B cell (primary cell): ENCODE measurements around the gene FBXO30. TPM values are rescaled to one million over a fixed set of nuclear protein-coding genes. Genes with fewer than 3 reads are reported as not detected.

Source experiments
- ATAC-seq: fragments of 200-7000 bp; cut with Tn5 transposase; one replicate; pipeline ENCODE4 v1.10.0; 2021; ENCODE audit warnings: low read depth, mild to moderate bottlenecking, moderate number of reproducible peaks, moderate library complexity
- CTCF ChIA-PET: fragments of 350-600 bp; sonication (Branson Sonifier 250); formaldehyde crosslinking; loops from one replicate; lab custom pipeline; 2021; ENCODE audit warnings: antibody characterized with exemption, inconsistent platforms; lab: Charles Lee
- POLR2A ChIA-PET: fragments of 350-600 bp; sonication (Branson Sonifier 250); formaldehyde crosslinking; loops from one replicate; lab custom pipeline; 2021; ENCODE audit warnings: antibody characterized with exemption; lab: Charles Lee
- DNase-seq: peaks from one replicate; pipeline ENCODE4 v3.0.0; 2013
- H2AFZ ChIP-seq: 2 replicates; pipeline ENCODE4 v1.6.1; 2012; ENCODE audit warnings: mild to moderate bottlenecking, low read depth, low read length; ENCODE audit not compliant: insufficient read depth, poor library complexity, severe bottlenecking
- H3K27ac ChIP-seq, 2 donors: 1 replicate in 1 of 2; 2 replicates in 1 of 2; pipeline ENCODE4 v1.5.1; 2012 to 2013; ENCODE audit warnings: low read length in 2 of 2, mild to moderate bottlenecking in 2 of 2, moderate library complexity in 1 of 2
- H3K27me3 ChIP-seq, 4 experiments: fragments of 200-600 bp in 1 of 4; sonication (generic) in 1 of 4; replicated peaks in 1 of 4; 1 replicate in 2 of 4; 2 replicates in 2 of 4; pipeline versions ENCODE4 v1.6.1 to v1.7.0; 2013 to 2016; ENCODE audit warnings: low read length in 3 of 4, mild to moderate bottlenecking in 2 of 4, mixed read lengths in 1 of 4, moderate library complexity in 1 of 4; ENCODE audit not compliant: insufficient read depth in 4 of 4, control insufficient read depth in 3 of 4; ENCODE audit errors: control extremely low read depth in 1 of 4
- H3K36me3 ChIP-seq, 2 experiments: replicated peaks in 1 of 2; 1 replicate in 1 of 2; 2 replicates in 1 of 2; pipeline versions ENCODE4 v1.6.1 to v1.7.1; 2013; ENCODE audit warnings: low read length in 1 of 2; ENCODE audit not compliant: insufficient read depth in 2 of 2, control insufficient read depth in 1 of 2; ENCODE audit errors: control extremely low read depth in 1 of 2, extremely low read depth in 1 of 2
- H3K4me1 ChIP-seq, 2 donors: fragments of 200-600 bp in 1 of 2; sonication (generic) in 1 of 2; 1 replicate in 1 of 2; 2 replicates in 1 of 2; pipeline versions ENCODE4 v1.5.1 to v1.6.1; 2013 to 2017; ENCODE audit warnings: low read length in 2 of 2; ENCODE audit not compliant: control insufficient read depth in 2 of 2, insufficient read depth in 2 of 2
- H3K4me2 ChIP-seq: replicated peaks from 2 replicates; pipeline ENCODE3; 2012; ENCODE audit warnings: mild to moderate bottlenecking, low read depth, low read length; ENCODE audit not compliant: poor library complexity, severe bottlenecking
- H3K4me3 ChIP-seq, 5 experiments: fragments of 200-600 bp in 1 of 5; sonication (generic) in 1 of 5; 1 replicate in 3 of 5; 2 replicates in 2 of 5; pipeline versions ENCODE4 v1.5.1 to v1.7.0; 2011 to 2016; ENCODE audit warnings: low read length in 4 of 5, mild to moderate bottlenecking in 4 of 5, low read depth in 2 of 5, control low read depth in 1 of 5, moderate library complexity in 1 of 5; ENCODE audit not compliant: insufficient read depth in 1 of 5; ENCODE audit errors: control extremely low read depth in 1 of 5, extremely low read depth in 1 of 5
- H3K79me2 ChIP-seq: fragments of 200-600 bp; sonication (generic); one replicate; pipeline ENCODE4 v1.6.0; 2016; ENCODE audit warnings: low read length; ENCODE audit not compliant: control insufficient read depth, insufficient read depth
- H3K9ac ChIP-seq: fragments of 200-600 bp; sonication (generic); 2 replicates; pipeline ENCODE4 v1.6.1; 2017; ENCODE audit warnings: mild to moderate bottlenecking, low read length, moderate library complexity
- H3K9me3 ChIP-seq, 3 donors: one replicate each; pipeline versions ENCODE4 v1.6.1 to v1.7.1; 2013; ENCODE audit warnings: low read length in 2 of 3; ENCODE audit not compliant: control insufficient read depth in 2 of 3, insufficient read depth in 1 of 3; ENCODE audit errors: control extremely low read depth in 1 of 3
- H4K20me1 ChIP-seq: 2 replicates; pipeline ENCODE4 v1.6.0; 2012; ENCODE audit warnings: mild to moderate bottlenecking, low read length; ENCODE audit not compliant: insufficient read depth, control insufficient read depth, poor library complexity, severe bottlenecking
- H3K27ac Mint-ChIP-seq: one replicate; pipeline ENCODE4 v1.8.0; 2021; ENCODE audit warnings: mixed read lengths
- H3K27me3 Mint-ChIP-seq: one replicate; pipeline ENCODE4 v1.8.0; 2021; ENCODE audit warnings: mixed read lengths
- H3K4me1 Mint-ChIP-seq: one replicate; pipeline ENCODE4 v1.8.0; 2021; ENCODE audit warnings: mixed read lengths
- H3K4me3 Mint-ChIP-seq: one replicate; pipeline ENCODE4 v1.8.0; 2021; ENCODE audit warnings: mixed read lengths
- H3K9me3 Mint-ChIP-seq: one replicate; pipeline ENCODE4 v1.8.0; 2022; ENCODE audit warnings: mixed read lengths; ENCODE audit not compliant: insufficient read depth
- CTCF ChIP-seq: fragments of 200-600 bp; IDR thresholded peaks from one replicate; pipeline ENCODE4 v1.8.0; 2022; ENCODE audit warnings: antibody characterized with exemption, mild to moderate bottlenecking
- EZH2 ChIP-seq: IDR thresholded peaks from 2 replicates; pipeline ENCODE4 v1.6.1; 2012; ENCODE audit warnings: borderline replicate concordance, low read depth, mild to moderate bottlenecking, moderate library complexity, low read length; ENCODE audit not compliant: insufficient read depth, poor library complexity, severe bottlenecking
- WGBS: methylation state at CpG from one replicate; pipeline ENCODE4 v1.1.5; 2013; ENCODE audit warnings: missing lambda C conversion rate; ENCODE audit not compliant: insufficient coverage; 5-methylcytosine and 5-hydroxymethylcytosine counted together
- intact Hi-C: fragments of 100-400 bp; cut with micrococcal nuclease; formaldehyde crosslinking; loops from one replicate; pipeline ENCODE4 v1.10.0; 2022
- polyA plus RNA-seq: library from polyadenylated mRNA; depleted of rRNA; stranded (reverse); fragments of >200 nt; gene quantifications from 2 replicates; pipeline ENCODE4 v1.2.3, GENCODE V29; 2012
- total RNA-seq, 2 donors: library from RNA; stranded (reverse); fragments of 120-200 nt in 1 of 2; gene quantifications; 1 replicate in 1 of 2; 2 replicates in 1 of 2; pipeline versions ENCODE4 v1.2.3 to v1.2.4, GENCODE V29; 2013 to 2022

Gene FBXO30
- total and polyA plus RNA-seq, 2 donors (not counting 1 experiment from before 2014, with no cell fraction given), result 0.85 to 9.7 TPM

- Histone ChIP-seq H4K20me1 (peaks cover 8% of the 10 kb centered on the region), H3K79me2 (peaks cover 34% of the 10 kb centered on the region), H3K9me3 (no peaks in the 10 kb centered on the region), H3K4me3 (peak overlapping the region; percentile 60 to 91 (median 85)), H3K4me1 (peaks cover 25 to 32% of the 10 kb centered on the region in 2 donors), H3K9ac (peak overlapping the region; percentile 77), H2AFZ (peak overlapping the region; percentile 94), H3K27ac (peak overlapping the region; percentile 76 to 89), H3K36me3 (peaks cover 0 to 2% of the 10 kb centered on the region in 2 experiments), H3K4me2 (peak overlapping the region; percentile 89), H3K27me3 (no peaks in the 10 kb centered on the region)
- ChIA-PET POLR2A (interaction anchor here (2.4 to 3.2 kb wide), 2 partner anchors 80 to 149 kb away, joined by 13 to 21 read pairs; partner anchors contain the start of genes EPM2A and SHPRH), CTCF (interaction anchor here (0.8 to 2.6 kb wide), 8 partner anchors 20 to 149 kb away, joined by 3 to 18 read pairs (median 4); partner anchors contain the start of genes EPM2A and SHPRH)
- WGBS, result 6% methylated on average over 17 of the region's 25 CpGs
- TF ChIP-seq CTCF (no peak), EZH2 (no peak)
- H3K9me3 Mint-ChIP-seq, result no peaks in the 10 kb centered on the region
- H3K4me1 Mint-ChIP-seq, result peaks cover 43% of the 10 kb centered on the region
- H3K27ac Mint-ChIP-seq, result peak overlapping the region; percentile 96
- peak; percentile 15 for DNase-seq
- peak overlapping the region; percentile 96 for H3K4me3 Mint-ChIP-seq
- intact Hi-C loops, result loop anchor here (2.0 kb wide), 1 partner anchor 1387 kb away; no protein-coding TSS in a partner anchor
- ATAC-seq, result peak; percentile 10
- H3K27me3 Mint-ChIP-seq, result no peaks in the 10 kb centered on the region
Measured at GRCh38 chr6:145815309-145816274, 997 bp upstream of the FBXO30 start.
